ENCODE measurements around the gene UBA1.

The UBA1 gene

DNA sequence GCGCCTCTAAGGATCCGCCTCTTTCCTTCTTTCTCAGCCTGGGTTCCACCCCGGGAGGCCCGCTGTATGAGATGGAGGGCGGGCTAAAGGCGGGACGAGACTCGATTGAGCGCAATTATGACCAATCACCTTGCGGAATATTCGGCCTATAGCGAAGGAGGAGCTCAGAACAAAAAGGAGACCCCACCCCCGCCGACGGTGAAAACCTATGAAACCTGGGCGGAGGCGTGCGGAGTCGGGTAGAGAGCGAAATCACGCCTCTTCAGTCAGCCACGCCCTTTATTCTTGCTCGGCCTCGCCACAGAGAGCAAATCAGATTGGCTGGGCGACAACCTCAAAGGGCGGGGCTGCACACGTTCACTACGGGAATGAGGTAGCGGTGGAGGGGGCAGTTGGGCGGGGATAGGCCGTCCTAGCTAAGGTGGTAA is 24.2 kb downstream of the UBA1 start:
- peak; percentile 98 for DNase-seq (ENCODE audit: low read depth)
- peak overlapping the region; percentile 73 for H3K4me3 ChIP-seq (ENCODE audit: low read length)
- TF ChIP-seq CTCF (conservative IDR thresholded peaks at IDR 0.05; ENCODE audit: low read length) = no peak

- DNase-seq (ENCODE audit: low read depth) = peak; percentile 75
- H3K4me3 ChIP-seq (ENCODE audit: low read length) = peak within 1 kb of the TSS; percentile 73
- TF ChIP-seq CTCF (conservative IDR thresholded peaks at IDR 0.05; ENCODE audit: low read length) = no peak
Measured at GRCh38 chrX:47218280-47218919, 24.8 kb downstream of the UBA1 start, which contains the start of gene CDK16. TSS of gene CDK16 (plus strand) at chrX:47218681. CDS start at chrX:47223558, 4,877 bp downstream.

- TF ChIP-seq CTCF (conservative IDR thresholded peaks at IDR 0.05; ENCODE audit: low read length) = no peak
- H3K4me3 ChIP-seq (ENCODE audit: low read length) = peak overlapping the region; percentile 73
- no peak for DNase-seq (ENCODE audit: low read depth)
Measured at GRCh38 chrX:47218920-47219815, 25.5 kb downstream of the UBA1 start.

DNA sequence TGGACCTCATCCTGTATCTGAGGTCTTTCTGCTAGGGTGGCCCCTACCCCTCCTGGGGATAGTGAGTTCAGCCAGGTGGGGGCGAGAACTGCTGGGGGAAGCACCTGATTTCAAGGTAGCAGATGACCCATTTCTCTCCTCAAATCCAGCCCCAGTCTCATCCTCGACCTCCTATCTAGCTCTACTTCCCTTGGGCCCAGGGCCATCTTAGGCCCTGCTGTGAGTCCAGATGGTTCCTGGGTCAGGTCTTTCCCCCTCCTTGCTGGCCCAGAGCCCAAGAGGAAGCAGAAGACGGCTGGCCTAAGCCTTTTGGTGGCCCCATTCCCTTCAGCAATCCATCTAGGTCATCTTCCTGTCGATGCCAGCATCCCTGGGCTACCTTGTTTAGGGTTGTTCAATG is 28.1 kb downstream of the UBA1 start:
- H3K4me3 ChIP-seq (ENCODE audit: low read length) = no peak overlapping the region
- TF ChIP-seq CTCF (conservative IDR thresholded peaks at IDR 0.05; ENCODE audit: low read length) = no peak

DNA sequence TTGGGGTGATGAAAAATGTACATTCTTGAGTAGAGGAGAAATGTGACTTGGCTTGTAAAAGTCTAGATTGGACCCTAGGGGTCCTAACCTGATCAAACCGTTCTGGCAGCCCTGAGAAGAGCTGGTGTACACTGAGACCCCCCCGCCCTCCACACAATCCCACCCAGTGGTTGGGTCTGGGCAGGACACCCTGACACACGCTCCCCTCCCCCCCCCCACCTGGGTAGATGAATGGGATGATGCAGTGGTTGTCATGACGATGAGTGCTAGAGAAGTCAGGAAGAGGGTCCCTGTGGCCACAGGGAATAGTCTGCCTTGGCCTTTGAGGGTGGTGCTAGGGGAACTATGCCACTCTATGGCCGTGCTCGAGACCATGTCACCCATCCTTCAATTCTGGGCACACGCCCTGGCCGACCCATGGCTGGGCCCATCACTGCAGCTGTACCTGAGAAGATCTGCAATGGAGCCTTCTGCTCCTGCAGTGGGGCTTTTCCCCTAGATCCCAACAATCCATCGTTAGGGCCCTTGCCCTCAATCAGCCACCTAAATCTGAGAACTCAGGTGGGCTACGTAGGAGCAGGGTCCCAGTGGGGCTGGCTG is 29.2 kb downstream of the UBA1 start:
- no peak overlapping the region for H3K4me3 ChIP-seq (ENCODE audit: low read length)
- no peak for DNase-seq (ENCODE audit: low read depth)
- no peak for TF ChIP-seq CTCF (conservative IDR thresholded peaks at IDR 0.05; ENCODE audit: low read length)

More for the DNA sequence above, 28.1 kb downstream of the UBA1 start:
- no peak for DNase-seq (ENCODE audit: low read depth)

GRCh38 chrX:47223476-47224250 is 30.0 kb downstream of the UBA1 start:
- no peak overlapping the region for H3K4me3 ChIP-seq (ENCODE audit: low read length)
- DNase-seq (ENCODE audit: low read depth) = no peak
- no peak for TF ChIP-seq CTCF (conservative IDR thresholded peaks at IDR 0.05; ENCODE audit: low read length)
